ENCODE data around the gene TJP2.

GRCh38 chr9:69171517-69171916 lies 2.6 kb upstream of the TJP2 start:
- TF ChIP-seq, protein P1, sequence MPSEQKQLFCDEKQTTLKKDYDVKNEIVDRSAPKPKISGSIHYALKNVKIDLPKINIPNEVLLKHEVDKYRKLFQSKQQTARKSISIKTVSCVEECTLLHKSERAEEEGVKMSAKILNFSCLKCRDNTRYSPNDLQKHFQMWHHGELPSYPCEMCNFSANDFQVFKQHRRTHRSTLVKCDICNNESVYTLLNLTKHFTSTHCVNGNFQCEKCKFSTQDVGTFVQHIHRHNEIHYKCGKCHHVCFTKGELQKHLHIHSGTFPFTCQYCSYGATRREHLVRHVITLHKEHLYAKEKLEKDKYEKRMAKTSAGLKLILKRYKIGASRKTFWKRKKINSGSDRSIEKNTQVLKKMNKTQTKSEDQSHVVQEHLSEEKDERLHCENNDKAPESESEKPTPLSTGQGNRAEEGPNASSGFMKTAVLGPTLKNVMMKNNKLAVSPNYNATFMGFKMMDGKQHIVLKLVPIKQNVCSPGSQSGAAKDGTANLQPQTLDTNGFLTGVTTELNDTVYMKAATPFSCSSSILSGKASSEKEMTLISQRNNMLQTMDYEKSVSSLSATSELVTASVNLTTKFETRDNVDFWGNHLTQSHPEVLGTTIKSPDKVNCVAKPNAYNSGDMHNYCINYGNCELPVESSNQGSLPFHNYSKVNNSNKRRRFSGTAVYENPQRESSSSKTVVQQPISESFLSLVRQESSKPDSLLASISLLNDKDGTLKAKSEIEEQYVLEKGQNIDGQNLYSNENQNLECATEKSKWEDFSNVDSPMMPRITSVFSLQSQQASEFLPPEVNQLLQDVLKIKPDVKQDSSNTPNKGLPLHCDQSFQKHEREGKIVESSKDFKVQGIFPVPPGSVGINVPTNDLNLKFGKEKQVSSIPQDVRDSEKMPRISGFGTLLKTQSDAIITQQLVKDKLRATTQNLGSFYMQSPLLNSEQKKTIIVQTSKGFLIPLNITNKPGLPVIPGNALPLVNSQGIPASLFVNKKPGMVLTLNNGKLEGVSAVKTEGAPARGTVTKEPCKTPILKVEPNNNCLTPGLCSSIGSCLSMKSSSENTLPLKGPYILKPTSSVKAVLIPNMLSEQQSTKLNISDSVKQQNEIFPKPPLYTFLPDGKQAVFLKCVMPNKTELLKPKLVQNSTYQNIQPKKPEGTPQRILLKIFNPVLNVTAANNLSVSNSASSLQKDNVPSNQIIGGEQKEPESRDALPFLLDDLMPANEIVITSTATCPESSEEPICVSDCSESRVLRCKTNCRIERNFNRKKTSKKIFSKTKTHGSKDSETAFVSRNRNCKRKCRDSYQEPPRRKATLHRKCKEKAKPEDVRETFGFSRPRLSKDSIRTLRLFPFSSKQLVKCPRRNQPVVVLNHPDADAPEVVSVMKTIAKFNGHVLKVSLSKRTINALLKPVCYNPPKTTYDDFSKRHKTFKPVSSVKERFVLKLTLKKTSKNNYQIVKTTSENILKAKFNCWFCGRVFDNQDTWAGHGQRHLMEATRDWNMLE (tag by site-specific recombination; conservative IDR thresholded peaks at IDR 0.05; ENCODE audit: low read depth) = no peak
- TF ChIP-seq PBX3 (CRISPR knock-in tag; IDR thresholded peaks at IDR 0.05) (no peak), ZNF140 (tag by site-specific recombination; IDR thresholded peaks at IDR 0.05) (no peak), ZFP3 (tag by site-specific recombination; IDR thresholded peaks at IDR 0.05; ENCODE audit: low read depth) (no peak), ZNF239 (tag by site-specific recombination; IDR thresholded peaks at IDR 0.05) (no peak), ZBTB8A (tag by site-specific recombination; IDR thresholded peaks at IDR 0.05) (no peak), ZNF280C (tag by site-specific recombination; IDR thresholded peaks at IDR 0.05) (no peak), ZSCAN30 (tag by site-specific recombination; IDR thresholded peaks at IDR 0.05) (no peak), KLF16 (tag by site-specific recombination; IDR thresholded peaks at IDR 0.05) (no peak), ZNF549 (tag by site-specific recombination; IDR thresholded peaks at IDR 0.05) (no peak), ZNF510 (tag by site-specific recombination; IDR thresholded peaks at IDR 0.05; ENCODE audit: insufficient replicate concordance) (no peak), CTCF (tag by site-specific recombination; IDR thresholded peaks at IDR 0.05) (no peak), ZNF639 (tag by site-specific recombination; IDR thresholded peaks at IDR 0.05) (no peak), ZNF146 (tag by site-specific recombination; IDR thresholded peaks at IDR 0.05) (no peak)
